A673 (cell line): ENCODE data around the gene MRPS26. TPM values are rescaled to one million over a fixed set of nuclear protein-coding genes. Genes with fewer than 3 reads are reported as not detected.

Experiments
- BruUV-seq: library from RNA; stranded (reverse); fragments of 400-500 nt; replicated peaks from 2 replicates; lab custom pipeline; 2021; lab: Mats Ljungman, UMichigan
- CTCF ChIA-PET: fragments of 300-600 bp; sonication (Branson Sonifier 250); formaldehyde crosslinking; loops from one replicate; lab custom pipeline; 2022; ENCODE audit warnings: antibody characterized with exemption; lab: Charles Lee
- POLR2A ChIA-PET: fragments of 300-600 bp; sonication (Branson Sonifier 250); formaldehyde crosslinking; loops from one replicate; lab custom pipeline; 2022; ENCODE audit warnings: antibody characterized with exemption; ENCODE audit not compliant: low non-redundant PET; lab: Charles Lee
- DNase-seq: peaks from one replicate; pipeline ENCODE4 v3.0.0-alpha.2; 2015; ENCODE audit warnings: low spot score
- H3K27ac ChIP-seq: fragments of 200-600 bp; sonication (generic); 2 replicates; pipeline ENCODE4 v1.5.1; 2016; ENCODE audit warnings: mixed run types, low read depth, mild to moderate bottlenecking, mixed read lengths, antibody characterized with exemption, low read length; ENCODE audit not compliant: poor library complexity, severe bottlenecking
- H3K27me3 ChIP-seq: fragments of 200-600 bp; sonication (generic); replicated peaks from 2 replicates; pipeline ENCODE4 v1.6.1; 2017; ENCODE audit warnings: mixed run types, low read depth, mild to moderate bottlenecking, mixed read lengths, antibody characterized with exemption, low read length; ENCODE audit not compliant: insufficient read depth, poor library complexity
- H3K36me3 ChIP-seq: fragments of 200-600 bp; sonication (generic); 2 replicates; pipeline ENCODE4 v1.6.1; 2016; ENCODE audit warnings: mixed run types, mild to moderate bottlenecking, mixed read lengths, antibody characterized with exemption, low read length; ENCODE audit not compliant: insufficient read depth, poor library complexity, severe bottlenecking
- H3K4me1 ChIP-seq: fragments of 200-600 bp; sonication (generic); 2 replicates; pipeline ENCODE4 v1.6.1; 2017; ENCODE audit warnings: mixed run types, mild to moderate bottlenecking, mixed read lengths, antibody characterized with exemption, low read length; ENCODE audit not compliant: insufficient read depth, poor library complexity, severe bottlenecking
- H3K4me3 ChIP-seq: fragments of 200-600 bp; sonication (generic); 2 replicates; pipeline ENCODE4 v1.5.1; 2016; ENCODE audit warnings: low read depth, mixed run types, mild to moderate bottlenecking, mixed read lengths, low read length; ENCODE audit not compliant: poor library complexity, severe bottlenecking
- H3K9me3 ChIP-seq: fragments of 200-600 bp; sonication (generic); 2 replicates; pipeline ENCODE4 v1.6.1; 2016; ENCODE audit warnings: mixed run types, low read depth, mild to moderate bottlenecking, mixed read lengths, antibody characterized with exemption, low read length; ENCODE audit not compliant: poor library complexity, severe bottlenecking
- EZH2 ChIP-seq: fragments of 200-600 bp; sonication (generic); IDR thresholded peaks from 2 replicates; pipeline ENCODE4 v1.6.1; 2017; ENCODE audit warnings: borderline replicate concordance, low read depth, mild to moderate bottlenecking, mixed read lengths, antibody characterized with exemption, low read length; ENCODE audit not compliant: poor library complexity, severe bottlenecking
- intact Hi-C: fragments of 100-400 bp; cut with micrococcal nuclease; formaldehyde crosslinking; loops from one replicate; pipeline ENCODE4 v1.10.0; 2022; ENCODE audit not compliant: unreplicated experiment
- total RNA-seq: library from RNA; stranded (reverse); gene quantifications from 2 replicates; pipeline ENCODE4 v1.2.3, GENCODE V29; 2021
- TF ChIP-seq, protein P1 (sequence below): fragments of 300-800, 200-600 bp; sonication (generic); conservative IDR thresholded peaks from 2 replicates; pipeline ENCODE4 v1.5.1; 2017; ENCODE audit warnings: low read depth, mild to moderate bottlenecking, antibody characterized with exemption, low read length, moderate library complexity, mixed read lengths

MRPS26 gene
- total RNA-seq, 1 experiment from 2014 or later = 73.4 TPM

- TF ChIP-seq, protein P1, sequence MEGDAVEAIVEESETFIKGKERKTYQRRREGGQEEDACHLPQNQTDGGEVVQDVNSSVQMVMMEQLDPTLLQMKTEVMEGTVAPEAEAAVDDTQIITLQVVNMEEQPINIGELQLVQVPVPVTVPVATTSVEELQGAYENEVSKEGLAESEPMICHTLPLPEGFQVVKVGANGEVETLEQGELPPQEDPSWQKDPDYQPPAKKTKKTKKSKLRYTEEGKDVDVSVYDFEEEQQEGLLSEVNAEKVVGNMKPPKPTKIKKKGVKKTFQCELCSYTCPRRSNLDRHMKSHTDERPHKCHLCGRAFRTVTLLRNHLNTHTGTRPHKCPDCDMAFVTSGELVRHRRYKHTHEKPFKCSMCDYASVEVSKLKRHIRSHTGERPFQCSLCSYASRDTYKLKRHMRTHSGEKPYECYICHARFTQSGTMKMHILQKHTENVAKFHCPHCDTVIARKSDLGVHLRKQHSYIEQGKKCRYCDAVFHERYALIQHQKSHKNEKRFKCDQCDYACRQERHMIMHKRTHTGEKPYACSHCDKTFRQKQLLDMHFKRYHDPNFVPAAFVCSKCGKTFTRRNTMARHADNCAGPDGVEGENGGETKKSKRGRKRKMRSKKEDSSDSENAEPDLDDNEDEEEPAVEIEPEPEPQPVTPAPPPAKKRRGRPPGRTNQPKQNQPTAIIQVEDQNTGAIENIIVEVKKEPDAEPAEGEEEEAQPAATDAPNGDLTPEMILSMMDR = 0 out of 2 replicates have a peak, but pooled peaks have one; percentile 13
- TF ChIP-seq EZH2 = no peak
- BruUV-seq = no TSS peak
- CTCF ChIA-PET = no interaction called here
- peaks cover 10% of the 10 kb centered on the region for H3K27me3 ChIP-seq
- POLR2A ChIA-PET = no interaction called here
- no peak for DNase-seq
- H3K4me1 ChIP-seq = no peaks in the 10 kb centered on the region
- H3K27ac ChIP-seq = no peak overlapping the region
- intact Hi-C loops = no loop called here
- no peak overlapping the region for H3K4me3 ChIP-seq
- no peaks in the 10 kb centered on the region for H3K36me3 ChIP-seq
- no peaks in the 10 kb centered on the region for H3K9me3 ChIP-seq
These were observed 23.4 kb downstream of the MRPS26 start for GRCh38 chr20:3068986-3069900.

- Histone ChIP-seq H3K4me3 (no peak overlapping the region), H3K4me1 (no peaks in the 10 kb centered on the region), H3K36me3 (no peaks in the 10 kb centered on the region), H3K27ac (no peak overlapping the region), H3K9me3 (no peaks in the 10 kb centered on the region), H3K27me3 (peaks cover 10% of the 10 kb centered on the region)
- TF ChIP-seq, protein P1 = no peak
- no peak for TF ChIP-seq EZH2
- no peak for DNase-seq
- ChIA-PET POLR2A (no interaction called here), CTCF (no interaction called here)
- BruUV-seq = no TSS peak
- intact Hi-C loops = no loop called here
These were observed 24.9 kb downstream of the MRPS26 start for GRCh38 chr20:3070725-3071124.

DNA sequence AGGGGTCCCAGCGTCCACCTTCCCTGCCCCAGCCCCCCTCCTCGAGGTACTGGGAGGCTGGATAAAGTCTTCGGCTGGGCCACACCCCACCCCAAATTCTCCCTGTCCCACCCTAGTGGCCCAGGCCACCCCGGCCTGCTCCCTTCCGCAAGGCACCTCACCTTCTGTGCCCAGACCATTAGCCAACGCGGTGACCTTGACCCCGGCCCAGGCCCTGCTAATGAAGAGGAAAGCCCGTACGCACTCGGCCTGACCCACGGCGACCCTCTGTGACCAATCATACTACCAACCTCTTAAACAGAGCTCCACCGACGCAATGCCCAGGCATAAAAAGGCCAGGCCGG, 25.4 kb downstream of the MRPS26 start:
- POLR2A ChIA-PET = no interaction called here
- H3K9me3 ChIP-seq = no peaks in the 10 kb centered on the region
- H3K4me3 ChIP-seq = no peak overlapping the region
- CTCF ChIA-PET = no interaction called here
- intact Hi-C loops = no loop called here
- H3K27me3 ChIP-seq = peaks cover 10% of the 10 kb centered on the region
- H3K36me3 ChIP-seq = no peaks in the 10 kb centered on the region
- DNase-seq = no peak
- no peaks in the 10 kb centered on the region for H3K4me1 ChIP-seq
- TF ChIP-seq, protein P1 = no peak
- TF ChIP-seq EZH2 = no peak
- no peak overlapping the region for H3K27ac ChIP-seq
- no TSS peak for BruUV-seq
